K562 (cell line): ENCODE results near the gene SPON1.

ENCODE experiments used
- CBX5 ChIP-seq: IDR thresholded peaks from 2 replicates; pipeline ENCODE4 v1.6.1; 2014; ENCODE audit warnings: low read depth, borderline replicate concordance
- GTF2A2 ChIP-seq: IDR thresholded peaks from 2 replicates; pipeline ENCODE4 v1.6.1; 2016; ENCODE audit warnings: mild to moderate bottlenecking, missing genetic modification characterization, missing compliant biosample characterization
- PHF8 ChIP-seq: fragments of 200-600 bp; sonication (generic); IDR thresholded peaks from 2 replicates; pipeline ENCODE4 v1.6.1; 2012; ENCODE audit warnings: mixed run types, mild to moderate bottlenecking, inconsistent platforms, low read length, moderate library complexity, borderline replicate concordance
- POLR2A ChIP-seq: fragments of 450-650 bp; conservative IDR thresholded peaks from 2 replicates; pipeline ENCODE4 v1.6.1; 2016
- SNRNP70 ChIP-seq: fragments of 200-400 bp; formaldehyde crosslinking; optimal IDR thresholded peaks from 2 replicates; pipeline ENCODE3; 2017; ENCODE audit warnings: low read depth, low read length
- TGIF2 ChIP-seq: sonication (generic); formaldehyde crosslinking; IDR thresholded peaks from 2 replicates; pipeline ENCODE4 v1.8.1; 2022; ENCODE audit warnings: mild to moderate bottlenecking, missing genetic modification reagents, moderate library complexity
- TF ChIP-seq, protein P1 (sequence below), 2 experiments: fragments of 450-650 bp in 1 of 2; sonication (generic) in 1 of 2; formaldehyde crosslinking in 1 of 2; IDR thresholded peaks in 1 of 2; conservative IDR thresholded peaks in 1 of 2; 2 replicates each; pipeline versions ENCODE4 v1.6.1 to v1.8.1; 2016 to 2023; ENCODE audit warnings: mild to moderate bottlenecking in 2 of 2, moderate library complexity in 2 of 2, inconsistent platforms in 1 of 2, missing genetic modification reagents in 1 of 2

DNA sequence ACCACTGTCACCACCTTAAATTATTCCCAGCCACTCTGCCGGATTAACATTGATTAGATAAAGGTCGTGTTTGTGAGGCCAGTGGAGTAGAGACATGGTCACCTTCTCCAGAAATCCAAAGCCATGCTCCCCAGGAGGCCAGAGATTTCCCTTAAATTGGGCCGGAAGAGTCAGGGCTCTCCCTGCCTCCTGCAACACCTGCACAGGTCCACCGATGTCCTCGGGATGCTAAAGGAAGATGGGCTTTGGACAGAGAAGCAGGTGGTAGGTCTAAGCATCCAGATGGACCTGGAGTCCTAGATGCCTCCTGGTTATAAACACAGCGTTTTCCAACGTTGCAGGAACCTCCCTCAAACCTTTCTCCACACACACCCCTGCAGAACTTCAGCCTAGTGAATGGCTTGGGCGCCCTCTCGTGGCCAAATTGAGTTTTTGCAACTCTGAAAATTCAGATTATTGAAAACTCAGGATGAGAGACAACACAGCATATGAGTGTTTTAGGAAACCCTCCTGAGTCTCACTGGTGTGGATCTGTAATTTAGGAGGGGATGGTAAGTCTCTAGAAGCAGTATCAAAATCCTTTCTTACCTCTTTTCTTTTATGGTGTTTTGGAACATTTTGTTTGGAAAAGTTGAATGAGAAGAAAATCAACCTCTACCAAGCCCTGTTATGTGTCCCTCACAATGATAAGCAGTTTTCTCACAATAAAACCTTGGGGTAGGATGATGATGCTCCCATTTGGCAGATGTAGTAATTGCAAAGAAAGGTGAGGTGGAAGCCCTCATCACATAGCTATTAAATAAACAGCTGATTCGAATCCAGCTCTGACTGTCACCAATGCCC, 286.8 kb downstream of the SPON1 start:
- TF ChIP-seq POLR2A (no peak), GTF2A2 (tag) (no peak), SNRNP70 (no peak), TGIF2 (no peak), CBX5 (no peak), PHF8 (no peak)
- TF ChIP-seq, protein P1, sequence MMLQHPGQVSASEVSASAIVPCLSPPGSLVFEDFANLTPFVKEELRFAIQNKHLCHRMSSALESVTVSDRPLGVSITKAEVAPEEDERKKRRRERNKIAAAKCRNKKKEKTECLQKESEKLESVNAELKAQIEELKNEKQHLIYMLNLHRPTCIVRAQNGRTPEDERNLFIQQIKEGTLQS (IDR thresholded peaks at IDR 0.05): no peak
- TF ChIP-seq, protein P1 (CRISPR knock-in tag; conservative IDR thresholded peaks at IDR 0.05): no peak
